ENCODE measurements around the gene MEIKIN.

GRCh38 chr5:131769961-131770360 lies 175.5 kb downstream of the MEIKIN start:
- TF ChIP-seq YY1 (IDR thresholded peaks at IDR 0.05; ENCODE audit: insufficient read depth, insufficient read length) (no peak), SUZ12 (IDR thresholded peaks at IDR 0.05; ENCODE audit: extremely low read depth, insufficient read depth, insufficient read length) (no peak), ZNF274 (IDR thresholded peaks at IDR 0.05; ENCODE audit: low read depth, low read length) (no peak)

Data from NT2/D1 (cell line).